Gastroesophageal sphincter (tissue), 3 donors: ENCODE data around the gene ABCA1.

Source experiments
- EP300 ChIP-seq: sonication (generic); formaldehyde crosslinking; IDR thresholded peaks from one replicate; pipeline ENCODE4 v1.6.1; 2017; ENCODE audit warnings: antibody characterized with exemption, mild to moderate bottlenecking
- POLR2AphosphoS5 ChIP-seq: sonication (generic); formaldehyde crosslinking; IDR thresholded peaks from one replicate; pipeline ENCODE4 v1.6.1; 2017; ENCODE audit warnings: antibody characterized with exemption
- TF ChIP-seq, protein P1 (sequence below), 4 experiments: fragments of 200-600 bp in 2 of 4; fragments of 450-650 bp in 2 of 4; sonication (generic) in 1 of 4; IDR thresholded peaks; one replicate each; pipeline ENCODE4 v1.5.1; 2017 to 2019; ENCODE audit warnings: antibody characterized with exemption in 4 of 4, mild to moderate bottlenecking in 2 of 4, moderate library complexity in 2 of 4

GRCh38 chr9:104866191-104866590 lies 61.8 kb downstream of the ABCA1 start:
- TF ChIP-seq EP300 (no peak), POLR2AphosphoS5 (no peak)
- TF ChIP-seq, protein P1, sequence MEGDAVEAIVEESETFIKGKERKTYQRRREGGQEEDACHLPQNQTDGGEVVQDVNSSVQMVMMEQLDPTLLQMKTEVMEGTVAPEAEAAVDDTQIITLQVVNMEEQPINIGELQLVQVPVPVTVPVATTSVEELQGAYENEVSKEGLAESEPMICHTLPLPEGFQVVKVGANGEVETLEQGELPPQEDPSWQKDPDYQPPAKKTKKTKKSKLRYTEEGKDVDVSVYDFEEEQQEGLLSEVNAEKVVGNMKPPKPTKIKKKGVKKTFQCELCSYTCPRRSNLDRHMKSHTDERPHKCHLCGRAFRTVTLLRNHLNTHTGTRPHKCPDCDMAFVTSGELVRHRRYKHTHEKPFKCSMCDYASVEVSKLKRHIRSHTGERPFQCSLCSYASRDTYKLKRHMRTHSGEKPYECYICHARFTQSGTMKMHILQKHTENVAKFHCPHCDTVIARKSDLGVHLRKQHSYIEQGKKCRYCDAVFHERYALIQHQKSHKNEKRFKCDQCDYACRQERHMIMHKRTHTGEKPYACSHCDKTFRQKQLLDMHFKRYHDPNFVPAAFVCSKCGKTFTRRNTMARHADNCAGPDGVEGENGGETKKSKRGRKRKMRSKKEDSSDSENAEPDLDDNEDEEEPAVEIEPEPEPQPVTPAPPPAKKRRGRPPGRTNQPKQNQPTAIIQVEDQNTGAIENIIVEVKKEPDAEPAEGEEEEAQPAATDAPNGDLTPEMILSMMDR (IDR thresholded peaks at IDR 0.05) = no peak
